GM12873 (cell line): Measurements from ENCODE around the gene CMPK2.

Experiments used
- TF ChIP-seq, protein P1 (sequence below): IDR thresholded peaks from 2 replicates; pipeline ENCODE4 v1.5.1; 2012; ENCODE audit warnings: low read depth, mild to moderate bottlenecking, moderate library complexity, low read length, control low read depth; ENCODE audit not compliant: insufficient read depth; ENCODE audit errors: missing control alignments

CMPK2 gene

DNA sequence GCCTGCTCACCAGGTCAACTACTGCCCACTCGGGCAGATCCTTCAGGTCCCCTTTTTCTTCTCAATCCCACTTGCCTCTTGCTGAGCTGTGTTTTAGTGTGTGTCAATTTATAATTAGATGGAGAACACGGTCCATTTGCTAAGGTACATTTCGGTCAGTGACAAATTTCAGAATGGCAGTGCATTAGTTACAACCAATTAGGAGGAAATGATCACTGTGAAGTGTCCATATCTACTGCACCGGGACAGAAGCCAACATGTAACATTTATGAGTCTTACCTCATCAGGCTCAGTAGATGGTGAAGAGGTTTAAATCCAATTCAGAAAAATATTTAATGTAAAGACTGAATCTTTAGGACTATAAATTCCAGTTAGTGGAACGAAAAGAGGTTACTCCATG lies 47.7 kb downstream of the CMPK2 start:
- TF ChIP-seq, protein P1, sequence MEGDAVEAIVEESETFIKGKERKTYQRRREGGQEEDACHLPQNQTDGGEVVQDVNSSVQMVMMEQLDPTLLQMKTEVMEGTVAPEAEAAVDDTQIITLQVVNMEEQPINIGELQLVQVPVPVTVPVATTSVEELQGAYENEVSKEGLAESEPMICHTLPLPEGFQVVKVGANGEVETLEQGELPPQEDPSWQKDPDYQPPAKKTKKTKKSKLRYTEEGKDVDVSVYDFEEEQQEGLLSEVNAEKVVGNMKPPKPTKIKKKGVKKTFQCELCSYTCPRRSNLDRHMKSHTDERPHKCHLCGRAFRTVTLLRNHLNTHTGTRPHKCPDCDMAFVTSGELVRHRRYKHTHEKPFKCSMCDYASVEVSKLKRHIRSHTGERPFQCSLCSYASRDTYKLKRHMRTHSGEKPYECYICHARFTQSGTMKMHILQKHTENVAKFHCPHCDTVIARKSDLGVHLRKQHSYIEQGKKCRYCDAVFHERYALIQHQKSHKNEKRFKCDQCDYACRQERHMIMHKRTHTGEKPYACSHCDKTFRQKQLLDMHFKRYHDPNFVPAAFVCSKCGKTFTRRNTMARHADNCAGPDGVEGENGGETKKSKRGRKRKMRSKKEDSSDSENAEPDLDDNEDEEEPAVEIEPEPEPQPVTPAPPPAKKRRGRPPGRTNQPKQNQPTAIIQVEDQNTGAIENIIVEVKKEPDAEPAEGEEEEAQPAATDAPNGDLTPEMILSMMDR, result no peak

DNA sequence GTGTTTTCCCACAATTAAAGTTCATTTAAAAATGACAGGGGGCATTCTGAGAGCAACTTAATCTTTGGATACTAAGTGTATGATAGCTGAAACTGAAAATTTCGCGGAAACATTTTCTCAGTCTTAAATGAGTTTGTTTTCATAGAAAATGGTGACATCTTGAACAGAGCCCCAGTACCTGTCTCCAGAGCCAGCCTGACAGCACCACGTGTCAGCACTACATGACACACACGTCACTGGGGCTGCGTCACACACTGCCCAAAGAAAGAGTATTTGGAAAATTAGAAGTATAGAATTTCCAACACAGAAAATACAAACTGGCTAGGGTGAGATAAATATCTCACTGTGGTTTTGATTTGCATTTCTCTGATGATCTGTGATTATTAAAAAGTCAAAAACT lies 50.8 kb downstream of the CMPK2 start:
- TF ChIP-seq, protein P1, result no peak

DNA sequence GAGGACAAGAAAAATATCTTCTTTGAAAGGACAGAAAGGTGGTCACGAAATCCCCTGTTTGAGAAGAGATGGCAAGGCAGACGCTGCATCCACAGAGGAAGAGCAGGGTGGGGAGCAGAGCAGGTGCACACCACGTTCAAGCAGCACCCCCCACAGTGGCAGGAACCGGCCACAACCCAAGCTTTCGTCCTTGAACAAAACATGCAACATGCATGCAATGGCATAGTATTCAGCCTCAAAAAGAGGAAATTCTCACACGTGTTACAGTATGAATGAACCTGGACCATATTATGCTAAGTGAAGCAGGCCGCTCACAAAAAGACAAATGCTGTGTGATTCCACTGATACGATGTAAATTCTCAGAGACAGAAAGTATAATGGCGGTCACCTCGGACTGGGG lies 51.4 kb downstream of the CMPK2 start:
- TF ChIP-seq, protein P1, result no peak

DNA sequence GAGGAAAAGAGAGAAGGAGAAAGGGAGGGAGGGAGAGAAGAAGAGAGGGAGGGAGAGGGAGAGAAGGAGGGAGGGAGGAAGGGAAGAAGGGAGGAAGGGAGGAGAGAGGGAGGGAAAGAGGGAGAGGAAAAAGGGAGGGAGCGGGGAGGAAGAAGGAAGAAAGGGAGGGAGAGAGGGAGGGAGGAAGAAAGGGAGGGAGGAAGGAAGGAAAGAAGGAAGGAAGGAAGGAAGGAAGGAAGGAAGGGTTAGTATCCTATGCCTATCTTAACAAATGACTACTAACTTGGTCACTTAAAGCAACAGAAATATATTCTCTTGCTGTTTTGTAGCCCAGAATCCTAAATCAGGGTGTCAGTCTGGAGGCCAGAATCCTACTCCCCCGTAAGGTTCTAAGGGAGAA lies 52.1 kb downstream of the CMPK2 start:
- TF ChIP-seq, protein P1, result no peak

DNA sequence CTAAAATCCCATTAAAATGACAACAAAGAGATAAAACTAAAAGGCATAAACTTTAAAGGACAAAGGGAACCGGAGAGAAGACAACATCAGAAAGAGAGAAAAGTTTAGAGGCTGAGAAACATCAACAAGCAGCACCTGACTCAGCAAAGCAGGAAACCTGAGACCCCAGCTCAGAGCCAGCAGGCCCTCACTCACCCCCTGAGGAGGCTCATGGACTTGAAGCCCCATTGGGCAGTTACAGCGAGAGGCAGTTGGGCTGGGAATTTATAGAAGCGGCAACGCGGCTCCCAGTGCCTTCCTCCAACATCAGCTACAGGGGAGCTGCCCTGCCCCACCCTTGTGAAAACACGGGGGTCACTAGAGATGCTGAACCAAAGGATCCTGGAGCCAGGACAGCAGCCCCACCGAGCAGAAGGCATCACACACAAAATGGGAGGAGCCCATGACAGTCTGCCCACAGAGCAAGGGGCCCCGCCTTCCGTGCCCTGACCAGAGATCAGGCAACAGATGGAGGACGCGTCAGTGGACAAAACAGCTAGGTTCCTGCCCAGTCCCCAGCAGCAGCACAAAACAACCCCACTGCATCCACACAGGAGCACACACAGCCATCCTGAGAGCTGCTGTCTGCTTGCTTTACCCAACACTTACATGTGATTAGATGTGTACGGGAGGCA lies 52.7 kb downstream of the CMPK2 start:
- TF ChIP-seq, protein P1, result no peak

DNA sequence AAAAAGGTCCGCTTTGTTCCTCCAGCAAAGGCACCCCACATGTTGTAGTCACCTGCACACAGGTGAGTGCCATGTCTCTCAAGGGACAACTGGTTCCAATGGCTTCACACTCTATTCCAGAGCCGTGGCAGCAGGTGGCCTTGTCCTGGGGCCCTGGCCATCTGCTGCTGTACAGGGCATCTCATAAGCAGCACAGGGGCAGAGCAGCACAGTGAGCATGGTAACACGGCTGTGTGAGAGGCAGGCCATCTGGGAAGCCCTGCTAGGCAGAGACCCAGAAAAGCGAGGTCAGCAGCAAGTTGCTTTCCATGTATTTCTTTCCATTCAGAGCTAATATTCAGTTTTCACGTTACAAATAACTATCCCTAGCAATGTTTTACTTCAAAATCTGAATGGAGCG lies 54.7 kb downstream of the CMPK2 start:
- TF ChIP-seq, protein P1, result no peak

DNA sequence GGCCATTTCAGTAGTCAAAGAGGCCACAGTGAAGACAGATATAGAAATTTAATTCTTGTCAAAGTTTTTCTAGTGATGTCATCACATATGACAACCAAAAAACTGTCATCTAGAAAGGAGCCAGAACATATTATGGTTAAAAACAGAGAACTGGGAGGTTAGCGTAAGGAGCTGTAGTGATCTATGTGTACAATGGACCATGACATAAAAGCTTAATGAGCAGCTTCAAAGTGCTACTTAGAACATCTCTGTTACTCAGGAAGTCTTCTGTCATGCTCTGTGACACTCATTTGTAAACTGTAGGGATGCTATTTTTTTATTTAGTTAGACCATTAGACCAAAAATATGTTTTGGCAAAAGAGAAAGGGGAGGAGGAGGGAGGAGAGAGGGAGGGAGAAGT lies 57.3 kb downstream of the CMPK2 start:
- TF ChIP-seq, protein P1, result no peak
